Coronary artery (tissue), 2 donors: ENCODE measurements around the gene FGF23.
A peak's percentile ranks its signal among the peaks of the same experiment; 100 is the strongest.
"Not testable (repeated sequence)": the region's sequence is repeated elsewhere in the genome, so short reads cannot be mapped to it uniquely, and the experiment has no call there.

Source experiments
- DNase-seq: peaks from one replicate; pipeline ENCODE4 v3.0.0-alpha.2; 2017; ENCODE audit warnings: low spot score
- H3K27ac ChIP-seq, 2 donors: fragments of 200-600 bp; sonication (generic); one replicate each; pipeline ENCODE4 v1.5.1; 2016 to 2019
- H3K4me3 ChIP-seq: fragments of 200-600 bp; sonication (generic); 2 replicates; pipeline ENCODE4 v1.5.1; 2016; ENCODE audit warnings: mild to moderate bottlenecking, moderate library complexity
- TF ChIP-seq, protein P1 (sequence below): fragments of 200-600 bp; sonication (generic); IDR thresholded peaks from one replicate; pipeline ENCODE4 v1.5.1; 2019; ENCODE audit warnings: antibody characterized with exemption

The FGF23 gene

DNA sequence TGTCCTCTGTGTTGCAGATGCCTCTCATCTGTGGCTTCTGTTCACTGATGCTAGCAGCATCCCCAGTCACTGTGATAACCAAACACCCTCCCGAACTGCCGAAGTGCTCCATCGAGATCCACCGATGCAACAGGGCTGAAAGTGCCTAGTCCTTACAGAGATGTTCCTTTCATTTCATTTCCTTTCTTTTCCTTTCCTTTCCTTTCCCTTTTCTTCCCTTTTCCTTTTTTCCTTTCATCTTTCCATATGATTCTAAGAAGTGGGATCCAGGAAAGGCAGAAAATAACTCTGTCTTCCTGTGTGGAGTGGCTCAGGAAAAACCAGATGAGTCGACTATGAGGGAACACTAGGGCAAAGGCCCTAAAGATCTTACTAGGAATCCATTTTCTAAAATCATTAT is 39.4 kb upstream of the FGF23 start:
- DNase-seq: no peak
- Histone ChIP-seq H3K27ac (no peak overlapping the region), H3K4me3 (no peak overlapping the region)
- TF ChIP-seq, protein P1, sequence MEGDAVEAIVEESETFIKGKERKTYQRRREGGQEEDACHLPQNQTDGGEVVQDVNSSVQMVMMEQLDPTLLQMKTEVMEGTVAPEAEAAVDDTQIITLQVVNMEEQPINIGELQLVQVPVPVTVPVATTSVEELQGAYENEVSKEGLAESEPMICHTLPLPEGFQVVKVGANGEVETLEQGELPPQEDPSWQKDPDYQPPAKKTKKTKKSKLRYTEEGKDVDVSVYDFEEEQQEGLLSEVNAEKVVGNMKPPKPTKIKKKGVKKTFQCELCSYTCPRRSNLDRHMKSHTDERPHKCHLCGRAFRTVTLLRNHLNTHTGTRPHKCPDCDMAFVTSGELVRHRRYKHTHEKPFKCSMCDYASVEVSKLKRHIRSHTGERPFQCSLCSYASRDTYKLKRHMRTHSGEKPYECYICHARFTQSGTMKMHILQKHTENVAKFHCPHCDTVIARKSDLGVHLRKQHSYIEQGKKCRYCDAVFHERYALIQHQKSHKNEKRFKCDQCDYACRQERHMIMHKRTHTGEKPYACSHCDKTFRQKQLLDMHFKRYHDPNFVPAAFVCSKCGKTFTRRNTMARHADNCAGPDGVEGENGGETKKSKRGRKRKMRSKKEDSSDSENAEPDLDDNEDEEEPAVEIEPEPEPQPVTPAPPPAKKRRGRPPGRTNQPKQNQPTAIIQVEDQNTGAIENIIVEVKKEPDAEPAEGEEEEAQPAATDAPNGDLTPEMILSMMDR: no peak

DNA sequence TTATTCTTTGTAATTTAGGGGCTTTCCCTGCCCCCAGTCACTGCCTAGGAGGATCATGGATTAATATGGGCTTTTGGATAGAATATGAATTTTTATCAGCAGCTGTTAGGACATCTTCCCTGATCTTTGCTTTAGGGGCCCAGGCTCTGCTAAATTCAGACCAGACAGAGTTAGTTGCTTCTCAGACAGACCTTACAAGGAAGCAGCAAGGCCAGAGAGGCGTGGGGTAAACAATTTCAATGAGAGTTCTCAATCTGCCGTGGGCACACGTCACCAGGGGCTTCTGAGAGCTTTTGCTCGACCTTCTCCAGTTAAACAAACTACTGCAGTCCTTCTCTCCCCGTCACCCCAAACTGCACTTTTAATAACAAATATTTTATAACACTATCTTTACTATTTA is 38.4 kb upstream of the FGF23 start:
- Histone ChIP-seq H3K4me3 (no peak overlapping the region), H3K27ac (peak overlapping the region in 1 of 2 donors; percentile 79)
- no peak for DNase-seq
- TF ChIP-seq, protein P1: no peak

DNA sequence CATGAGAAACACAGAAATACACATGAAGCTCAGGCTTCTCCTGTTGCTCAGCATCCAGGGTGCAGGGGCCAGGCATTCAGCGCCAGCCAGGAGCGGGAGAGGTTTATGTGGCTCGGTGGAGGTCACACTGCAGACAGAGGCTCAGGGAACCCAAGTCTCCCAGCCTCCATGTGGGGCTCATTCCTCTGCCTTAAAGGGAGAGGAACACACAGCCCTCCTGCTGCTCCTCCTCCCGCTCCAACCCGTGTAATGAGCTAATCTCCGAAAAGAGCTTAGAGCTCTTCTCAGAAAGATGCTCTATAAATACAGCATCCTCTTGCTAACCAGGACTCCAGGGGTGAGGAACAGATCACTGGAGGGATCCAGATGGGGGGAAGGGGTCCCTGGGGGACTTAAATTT is 37.9 kb upstream of the FGF23 start:
- DNase-seq: no peak
- Histone ChIP-seq H3K4me3 (no peak overlapping the region), H3K27ac (peak overlapping the region in 1 of 2 donors; percentile 79)
- TF ChIP-seq, protein P1: no peak

DNA sequence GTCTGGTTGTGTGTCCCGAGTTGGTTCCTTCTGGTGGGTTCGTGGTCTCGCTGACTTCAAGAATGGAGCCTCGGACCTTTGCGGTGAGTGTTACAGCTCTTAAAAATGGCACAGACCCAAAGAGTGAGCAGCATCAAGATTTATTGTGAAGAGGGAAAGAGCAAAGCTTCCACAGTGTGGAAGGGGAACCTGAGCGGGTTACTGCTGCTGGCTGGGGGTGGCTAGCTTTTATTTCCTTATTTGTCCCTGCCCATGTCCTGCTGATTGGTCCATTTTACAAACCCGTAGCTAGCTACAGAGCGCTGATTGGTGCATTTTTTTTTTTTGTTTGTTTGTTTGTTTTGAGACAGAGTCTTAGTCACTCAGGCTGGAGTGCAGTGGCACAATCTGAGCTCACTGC is 36.8 kb upstream of the FGF23 start:
- TF ChIP-seq, protein P1: no peak
- no peak for DNase-seq
- Histone ChIP-seq H3K27ac (no peak overlapping the region), H3K4me3 (no peak overlapping the region)

GRCh38 chr12:4412465-4412864 is 33.0 kb upstream of the FGF23 start:
- no peak overlapping the region for H3K27ac ChIP-seq
- no peak overlapping the region for H3K4me3 ChIP-seq
- no peak for DNase-seq
- TF ChIP-seq, protein P1: no peak

DNA sequence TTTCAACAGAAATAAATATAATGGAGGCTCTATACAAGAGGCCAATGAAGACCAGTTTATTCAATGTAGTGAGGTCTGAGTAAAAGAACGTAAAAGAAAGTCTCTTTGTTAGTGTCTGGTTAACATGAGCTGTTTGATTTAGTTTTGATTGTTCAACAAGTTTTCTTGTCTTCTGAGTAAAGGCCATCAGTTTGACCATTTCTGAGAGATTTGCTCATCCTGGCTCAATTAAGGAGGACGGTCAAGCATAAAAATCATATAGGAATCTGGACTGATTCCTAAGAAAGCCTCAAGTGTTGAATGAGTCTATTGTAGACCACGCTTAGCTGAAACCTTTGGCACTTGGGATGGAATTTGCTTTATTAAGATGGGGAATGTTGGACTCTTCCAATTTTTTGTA is 32.5 kb upstream of the FGF23 start:
- TF ChIP-seq, protein P1: no peak
- DNase-seq: no peak
- H3K27ac ChIP-seq: no peak overlapping the region
- no peak overlapping the region for H3K4me3 ChIP-seq

GRCh38 chr12:4407136-4407535 is 27.6 kb upstream of the FGF23 start:
- no peak overlapping the region for H3K4me3 ChIP-seq
- TF ChIP-seq, protein P1: no peak
- no peak for DNase-seq
- no peak overlapping the region for H3K27ac ChIP-seq

- H3K27ac ChIP-seq, H3K4me3 ChIP-seq: not testable (repeated sequence)
- DNase-seq: peak; percentile 9
Observed at GRCh38 chr12:4404877-4405637, 25.5 kb upstream of the FGF23 start.
